ENCODE measurements around the gene HILPDA.

The HILPDA gene

GRCh38 chr7:128434413-128435326 is 21.0 kb upstream of the HILPDA start:
- Histone ChIP-seq H3K27me3 (ENCODE audit: insufficient read depth, low read length) (no peaks in the 10 kb centered on the region), H3K27ac (ENCODE audit: low read depth, low read length) (no peak overlapping the region), H3K4me3 (ENCODE audit: low read length) (no peak overlapping the region), H3K4me1 (ENCODE audit: insufficient read depth, low read length) (peaks cover 21% of the 10 kb centered on the region), H3K9me3 (ENCODE audit: insufficient read depth, low read depth, low read length) (no peaks in the 10 kb centered on the region), H3K9ac (ENCODE audit: low read depth, low read length) (no peak overlapping the region; the same call in 1 of the 2 replicates), H3K36me3 (ENCODE audit: insufficient read depth, low read length) (no peaks in the 10 kb centered on the region)
- WGBS: 63% methylated on average over 4 of the region's 4 CpGs

- Histone ChIP-seq H3K27me3 (ENCODE audit: insufficient read depth, low read length) (no peaks in the 10 kb centered on the region), H3K27ac (ENCODE audit: low read depth, low read length) (no peak overlapping the region), H3K9ac (ENCODE audit: low read depth, low read length) (no peak overlapping the region; the same call in 1 of the 2 replicates), H3K4me1 (ENCODE audit: insufficient read depth, low read length) (peaks cover 21% of the 10 kb centered on the region), H3K36me3 (ENCODE audit: insufficient read depth, low read length) (no peaks in the 10 kb centered on the region), H3K9me3 (ENCODE audit: insufficient read depth, low read depth, low read length) (no peaks in the 10 kb centered on the region), H3K4me3 (ENCODE audit: low read length) (no peak overlapping the region)
- 63% methylated on average over 3 of the region's 3 CpGs for WGBS
These were observed 20.4 kb upstream of the HILPDA start for GRCh38 chr7:128435327-128435686.

- no peaks in the 10 kb centered on the region for H3K9me3 ChIP-seq (ENCODE audit: insufficient read depth, low read depth, low read length)
- peaks cover 15% of the 10 kb centered on the region for H3K4me1 ChIP-seq (ENCODE audit: insufficient read depth, low read length)
- no peak overlapping the region for H3K4me3 ChIP-seq (ENCODE audit: low read length)
- no peaks in the 10 kb centered on the region for H3K36me3 ChIP-seq (ENCODE audit: insufficient read depth, low read length)
- 95% methylated on average over 8 of the region's 8 CpGs for WGBS
- H3K9ac ChIP-seq (ENCODE audit: low read depth, low read length): no peak overlapping the region
- no peak overlapping the region for H3K27ac ChIP-seq (ENCODE audit: low read depth, low read length)
- no peaks in the 10 kb centered on the region for H3K27me3 ChIP-seq (ENCODE audit: insufficient read depth, low read length)
These were observed 18.0 kb upstream of the HILPDA start for GRCh38 chr7:128437426-128438332.

- no peaks in the 10 kb centered on the region; the same call in 1 of the 2 replicates for H3K4me1 ChIP-seq (ENCODE audit: insufficient read depth, low read length)
- no peak overlapping the region for H3K4me3 ChIP-seq (ENCODE audit: low read length)
- 100% methylated on average over 1 of the region's 3 CpGs for WGBS
- H3K27me3 ChIP-seq (ENCODE audit: insufficient read depth, low read length): no peaks in the 10 kb centered on the region
- no peaks in the 10 kb centered on the region for H3K9me3 ChIP-seq (ENCODE audit: insufficient read depth, low read depth, low read length)
- no peak overlapping the region for H3K9ac ChIP-seq (ENCODE audit: low read depth, low read length)
- H3K27ac ChIP-seq (ENCODE audit: low read depth, low read length): no peak overlapping the region
- H3K36me3 ChIP-seq (ENCODE audit: insufficient read depth, low read length): no peaks in the 10 kb centered on the region
These were observed 13.3 kb upstream of the HILPDA start for GRCh38 chr7:128442356-128442755.

GRCh38 chr7:128443831-128444600 is 11.7 kb upstream of the HILPDA start:
- no peaks in the 10 kb centered on the region for H3K27me3 ChIP-seq (ENCODE audit: insufficient read depth, low read length)
- H3K9ac ChIP-seq (ENCODE audit: low read depth, low read length): no peak overlapping the region
- H3K36me3 ChIP-seq (ENCODE audit: insufficient read depth, low read length): no peaks in the 10 kb centered on the region
- no peaks in the 10 kb centered on the region; the same call in 1 of the 2 replicates for H3K4me1 ChIP-seq (ENCODE audit: insufficient read depth, low read length)
- H3K9me3 ChIP-seq (ENCODE audit: insufficient read depth, low read depth, low read length): no peaks in the 10 kb centered on the region
- no peak overlapping the region for H3K4me3 ChIP-seq (ENCODE audit: low read length)
- 84% methylated on average over 7 of the region's 7 CpGs for WGBS
- no peak overlapping the region for H3K27ac ChIP-seq (ENCODE audit: low read depth, low read length)

- H3K27me3 ChIP-seq (ENCODE audit: insufficient read depth, low read length): no peaks in the 10 kb centered on the region
- no peaks in the 10 kb centered on the region for H3K9me3 ChIP-seq (ENCODE audit: insufficient read depth, low read depth, low read length)
- H3K4me3 ChIP-seq (ENCODE audit: low read length): no peak overlapping the region
These were observed 9.4 kb upstream of the HILPDA start for GRCh38 chr7:128446306-128446705.

GRCh38 chr7:128447941-128448564 is 7.6 kb upstream of the HILPDA start:
- Histone ChIP-seq H3K9me3 (ENCODE audit: insufficient read depth, low read depth, low read length) (no peaks in the 10 kb centered on the region), H3K36me3 (ENCODE audit: insufficient read depth, low read length) (no peaks in the 10 kb centered on the region), H3K27me3 (ENCODE audit: insufficient read depth, low read length) (no peaks in the 10 kb centered on the region), H3K9ac (ENCODE audit: low read depth, low read length) (no peak overlapping the region), H3K4me3 (ENCODE audit: low read length) (no peak overlapping the region), H3K4me1 (ENCODE audit: insufficient read depth, low read length) (peaks cover 8% of the 10 kb centered on the region; the same call in 1 of the 2 replicates), H3K27ac (ENCODE audit: low read depth, low read length) (no peak overlapping the region)
- WGBS: 61% methylated on average over 3 of the region's 4 CpGs

More at GRCh38 chr7:128446306-128446705, 9.4 kb upstream of the HILPDA start:
- no peak overlapping the region for H3K9ac ChIP-seq (ENCODE audit: low read depth, low read length)
- H3K4me1 ChIP-seq (ENCODE audit: insufficient read depth, low read length): no peaks in the 10 kb centered on the region; the same call in 1 of the 2 replicates
- 89% methylated on average over 4 of the region's 5 CpGs for WGBS
- no peak overlapping the region for H3K27ac ChIP-seq (ENCODE audit: low read depth, low read length)
- no peaks in the 10 kb centered on the region for H3K36me3 ChIP-seq (ENCODE audit: insufficient read depth, low read length)

GRCh38 chr7:128448751-128449302 is 6.9 kb upstream of the HILPDA start:
- Histone ChIP-seq H3K4me1 (ENCODE audit: insufficient read depth, low read length) (peaks cover 12% of the 10 kb centered on the region), H3K27me3 (ENCODE audit: insufficient read depth, low read length) (no peaks in the 10 kb centered on the region), H3K27ac (ENCODE audit: low read depth, low read length) (no peak overlapping the region), H3K36me3 (ENCODE audit: insufficient read depth, low read length) (no peaks in the 10 kb centered on the region), H3K9ac (ENCODE audit: low read depth, low read length) (no peak overlapping the region), H3K9me3 (ENCODE audit: insufficient read depth, low read depth, low read length) (no peaks in the 10 kb centered on the region), H3K4me3 (ENCODE audit: low read length) (no peak overlapping the region)
- WGBS: 92% methylated on average over 4 of the region's 6 CpGs

- Histone ChIP-seq H3K9ac (ENCODE audit: low read depth, low read length) (no peak overlapping the region), H3K27me3 (ENCODE audit: insufficient read depth, low read length) (no peaks in the 10 kb centered on the region), H3K27ac (ENCODE audit: low read depth, low read length) (no peak overlapping the region), H3K9me3 (ENCODE audit: insufficient read depth, low read depth, low read length) (no peaks in the 10 kb centered on the region), H3K4me1 (ENCODE audit: insufficient read depth, low read length) (peaks cover 21% of the 10 kb centered on the region), H3K36me3 (ENCODE audit: insufficient read depth, low read length) (no peaks in the 10 kb centered on the region), H3K4me3 (ENCODE audit: low read length) (no peak overlapping the region)
- 90% methylated on average over 4 of the region's 4 CpGs for WGBS
These were observed 5.3 kb upstream of the HILPDA start for GRCh38 chr7:128450409-128450808.

- peaks cover 21% of the 10 kb centered on the region for H3K4me1 ChIP-seq (ENCODE audit: insufficient read depth, low read length)
- H3K27me3 ChIP-seq (ENCODE audit: insufficient read depth, low read length): no peaks in the 10 kb centered on the region
- 96% methylated on average over 5 of the region's 5 CpGs for WGBS
- H3K9ac ChIP-seq (ENCODE audit: low read depth, low read length): no peak overlapping the region
- no peak overlapping the region for H3K4me3 ChIP-seq (ENCODE audit: low read length)
- H3K27ac ChIP-seq (ENCODE audit: low read depth, low read length): no peak overlapping the region
- H3K36me3 ChIP-seq (ENCODE audit: insufficient read depth, low read length): no peaks in the 10 kb centered on the region
- H3K9me3 ChIP-seq (ENCODE audit: insufficient read depth, low read depth, low read length): no peaks in the 10 kb centered on the region
These were observed 4.8 kb upstream of the HILPDA start for GRCh38 chr7:128450913-128451312.

All from HUES64 (cell line).